Measurements from ENCODE around the gene PKMYT1.

The PKMYT1 gene

DNA sequence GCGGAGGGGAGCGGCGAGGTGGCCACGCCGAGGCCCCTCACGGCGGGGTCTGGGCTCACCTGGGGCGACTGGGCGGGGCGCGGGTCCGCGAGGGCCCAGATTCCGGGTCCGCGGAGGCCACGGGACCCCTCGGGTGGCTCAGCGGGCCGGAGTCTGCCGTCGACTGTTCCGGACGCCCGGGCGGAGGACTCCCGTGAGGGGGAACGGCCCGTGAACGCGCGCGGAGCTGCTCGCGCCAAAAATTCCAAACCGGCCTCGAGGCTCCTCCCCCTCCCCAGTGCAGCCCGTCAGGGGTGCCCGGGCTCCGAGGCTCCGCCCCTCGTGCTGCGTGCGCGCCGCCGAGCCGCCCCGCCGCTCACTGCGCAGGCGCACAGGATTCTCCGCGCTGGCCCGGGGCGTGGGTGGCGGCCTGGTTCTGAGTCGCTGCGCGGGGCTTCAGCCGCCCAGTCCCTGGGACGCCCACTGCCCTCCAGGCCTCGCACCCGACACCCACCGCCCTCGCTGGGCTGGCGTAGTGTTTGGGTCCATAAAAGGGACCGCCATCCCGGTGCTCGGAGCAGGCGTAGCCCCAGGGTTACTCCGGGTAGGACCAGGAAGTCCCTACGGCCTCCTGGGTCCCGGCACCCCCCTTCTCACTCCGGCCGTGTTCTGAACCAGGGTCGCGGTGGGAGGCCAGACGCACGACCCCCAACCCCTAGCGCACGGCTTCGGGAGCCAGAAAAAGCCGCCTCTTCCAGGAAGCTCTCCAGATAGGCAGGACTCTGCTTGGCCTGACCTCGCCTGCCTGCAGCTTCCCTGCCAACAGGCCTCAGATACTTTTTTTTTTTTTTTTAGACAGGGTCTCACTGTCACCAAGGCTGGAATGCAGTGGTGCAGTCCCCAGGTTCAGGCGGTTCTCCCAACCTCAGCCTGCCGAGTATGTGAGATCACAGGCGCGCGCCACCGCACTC lies at the start of gene PKMYT1:
Gene PKMYT1 (minus strand): TSS at position 220 of the 950 bp plus-strand sequence. CDS start 789 bp downstream, outside the sequence.
- DNase-seq: peak; percentile 95

- DNase-seq: peak; percentile 39
These were observed 49.4 kb upstream of the PKMYT1 start for GRCh38 chr16:3029491-3030221.

DNA sequence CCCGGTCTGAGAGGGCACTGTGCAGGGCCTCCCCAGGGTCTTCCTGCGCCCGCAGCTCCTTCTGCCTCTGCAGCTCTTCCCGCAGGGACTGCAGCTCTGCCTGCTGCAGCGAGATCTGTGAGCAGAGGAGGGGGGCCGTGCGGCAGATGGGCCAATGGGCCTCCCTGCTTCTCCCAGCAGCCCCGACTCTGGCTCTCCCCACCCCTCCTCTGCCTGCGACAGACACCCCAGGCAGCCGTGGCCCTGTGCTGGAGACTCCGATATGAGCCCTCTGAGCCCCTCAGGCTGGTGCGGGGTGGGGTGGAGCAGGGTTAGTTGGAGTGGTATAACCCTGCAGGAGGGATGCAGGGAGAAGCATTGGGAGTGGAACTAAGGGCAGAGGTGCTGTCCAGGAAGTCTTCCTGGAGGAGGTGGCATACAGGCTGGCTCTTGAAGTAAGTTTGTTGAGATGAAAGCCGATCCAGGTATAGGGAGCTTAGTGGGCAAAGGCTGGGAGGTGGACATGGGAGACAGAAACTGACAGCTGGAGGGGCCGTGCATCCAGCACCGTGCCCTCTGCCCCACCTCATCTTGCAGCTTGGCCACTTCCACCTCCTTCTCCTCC lies 48.6 kb upstream of the PKMYT1 start:
- peak; percentile 46 for DNase-seq

- DNase-seq: peak; percentile 93
These were observed 47.9 kb upstream of the PKMYT1 start for GRCh38 chr16:3027983-3028715.

DNA sequence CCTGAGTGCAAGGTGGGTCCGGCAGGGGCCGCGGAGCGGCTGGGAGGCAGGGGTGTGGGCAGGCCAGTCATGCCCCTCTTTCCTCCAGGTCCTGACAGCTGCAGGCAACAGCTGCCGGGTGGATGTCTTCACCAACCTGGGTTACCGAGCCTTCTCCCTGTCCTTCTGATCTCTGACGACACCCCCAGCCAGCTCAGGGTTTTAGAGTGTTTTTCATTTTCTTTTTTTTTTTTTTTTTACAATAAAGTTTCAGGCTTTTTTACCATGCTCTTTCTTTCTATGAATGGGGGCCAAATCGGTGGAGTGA lies 47.2 kb upstream of the PKMYT1 start:
- no peak for DNase-seq

- DNase-seq: no peak
These were observed 46.6 kb upstream of the PKMYT1 start for GRCh38 chr16:3026609-3027488.

- DNase-seq: no peak
These were observed 45.7 kb upstream of the PKMYT1 start for GRCh38 chr16:3026003-3026378.

DNA sequence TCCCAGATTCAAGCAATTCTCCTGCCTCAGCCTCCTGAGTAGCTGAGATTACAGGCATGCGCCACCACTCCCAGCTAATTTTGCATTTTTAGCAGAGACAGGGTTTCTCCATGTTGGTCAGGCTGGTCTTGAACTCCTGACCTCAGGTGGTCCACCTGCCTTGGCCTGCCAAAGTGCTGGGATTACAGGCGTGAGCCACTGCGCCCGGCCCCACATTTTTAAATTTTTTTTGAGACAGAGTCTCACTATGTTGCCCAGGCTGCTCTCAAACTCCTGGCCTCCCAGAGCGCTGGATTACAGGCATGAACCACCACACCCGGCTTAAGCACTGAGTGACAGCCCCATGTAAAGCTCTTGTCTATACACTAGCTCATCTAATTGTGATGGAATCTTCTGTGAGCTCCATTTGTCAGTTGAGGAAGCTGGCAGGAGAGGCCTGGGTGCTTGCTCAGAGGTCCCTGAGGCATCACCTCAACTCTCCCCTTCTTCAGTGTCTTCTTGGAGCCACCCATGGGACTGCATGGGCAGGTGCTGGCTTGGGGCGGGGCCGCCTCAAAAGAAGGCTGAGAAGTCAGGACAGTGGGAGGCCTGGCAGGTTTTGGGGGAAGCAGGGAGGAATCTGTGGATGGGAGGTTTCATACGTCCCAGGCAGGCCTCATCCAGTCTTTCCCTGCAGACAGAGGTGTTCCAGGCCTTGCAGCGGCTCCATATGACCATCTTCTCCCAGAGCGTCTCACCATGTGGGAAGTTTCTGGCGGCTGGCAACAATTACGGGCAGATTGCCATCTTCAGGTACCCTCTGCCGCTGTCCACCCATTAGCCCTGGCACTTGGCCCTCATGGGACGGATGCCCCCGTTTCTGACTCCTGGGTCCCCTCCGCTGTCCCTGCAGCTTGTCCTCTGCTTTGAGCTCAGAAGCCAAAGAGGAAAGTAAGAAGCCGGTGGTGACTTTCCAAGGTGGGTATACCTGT lies 45.1 kb upstream of the PKMYT1 start:
- no peak for DNase-seq

DNA sequence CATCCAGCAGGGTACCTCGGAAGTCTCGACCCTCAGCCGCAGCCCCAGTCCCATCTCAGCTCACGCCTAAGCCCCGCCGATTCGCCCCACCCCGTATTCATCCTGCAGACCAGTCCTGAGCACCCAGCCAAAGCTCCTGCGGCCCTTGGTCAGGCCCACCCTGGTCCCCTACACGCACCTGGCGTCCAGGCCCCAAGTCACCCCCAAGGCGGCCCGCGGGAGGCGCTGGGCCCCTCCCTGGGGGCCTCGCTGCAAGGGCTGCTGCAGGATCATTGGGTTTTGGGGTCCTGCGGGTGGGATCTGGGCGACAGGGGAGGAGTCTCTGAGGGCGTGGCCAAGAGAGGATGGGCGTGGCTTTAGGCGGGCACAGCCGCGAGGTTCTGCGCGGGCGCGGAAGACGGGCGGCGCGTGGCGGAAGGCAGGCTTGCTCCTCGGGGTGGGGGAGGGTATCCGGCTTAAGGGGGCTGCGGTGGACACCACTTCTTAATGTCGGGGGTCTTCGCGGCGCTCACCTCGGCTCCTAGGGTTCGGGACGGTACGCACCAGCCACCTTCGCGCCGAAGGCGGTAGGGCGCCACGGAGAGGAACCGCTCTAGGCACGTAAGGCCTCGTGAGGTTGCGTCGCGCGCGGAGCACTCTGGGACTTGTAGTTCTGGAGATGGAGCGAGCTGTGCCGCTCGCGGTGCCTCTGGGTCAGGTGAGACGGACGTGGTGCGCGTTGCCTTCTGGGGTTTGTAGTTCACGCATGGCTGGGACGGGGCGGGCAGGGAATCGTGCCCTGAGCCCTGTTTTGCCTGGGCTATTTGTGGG lies 43.6 kb upstream of the PKMYT1 start, which contains the start of the genes HCFC1R1 and THOC6:
Gene HCFC1R1 (minus strand): TSS at position 274 of the 810 bp plus-strand sequence. CDS start 1 bp downstream, at position 273.
Gene THOC6 (plus strand): TSS at position 367 of the 810 bp plus-strand sequence. CDS start 292 bp downstream, at position 659.
- peak; percentile 99 for DNase-seq

DNA sequence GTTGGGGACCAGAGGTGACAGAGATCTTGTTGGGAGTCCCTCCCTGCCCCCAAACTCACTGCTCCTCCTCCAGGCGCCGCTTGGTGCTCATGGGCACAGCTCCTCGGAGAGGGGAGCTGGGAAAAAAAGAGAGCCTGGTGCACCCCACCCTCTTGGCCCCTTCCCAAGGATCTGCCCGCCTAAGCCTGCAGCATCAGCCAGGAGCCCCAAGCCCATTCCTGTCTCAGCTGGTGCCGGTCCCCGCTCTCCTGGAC lies 43.1 kb upstream of the PKMYT1 start:
- no peak for DNase-seq

- no peak for DNase-seq
These were observed 42.6 kb upstream of the PKMYT1 start for GRCh38 chr16:3022684-3023414.

DNA sequence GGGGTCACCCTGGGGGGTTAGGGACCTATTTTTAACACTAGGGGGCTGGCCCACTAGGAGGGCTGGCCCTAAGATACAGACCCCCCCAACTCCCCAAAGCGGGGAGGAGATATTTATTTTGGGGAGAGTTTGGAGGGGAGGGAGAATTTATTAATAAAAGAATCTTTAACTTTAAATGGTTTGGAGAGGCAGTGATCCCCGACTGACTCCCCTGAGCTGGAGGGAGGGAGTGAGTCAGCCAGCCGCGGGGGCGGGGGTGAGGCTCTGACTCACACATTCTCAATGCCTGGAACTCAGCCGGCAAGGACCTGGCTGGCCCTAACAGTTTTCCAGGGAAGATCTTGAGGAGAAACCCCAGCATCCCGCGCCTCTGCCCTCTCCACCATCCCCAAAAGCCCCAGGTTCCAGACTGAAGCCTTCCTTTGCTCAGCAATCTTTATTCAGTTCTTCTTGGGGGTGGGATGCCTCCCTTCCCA lies 42.0 kb upstream of the PKMYT1 start:
- peak; percentile 78 for DNase-seq

DNA sequence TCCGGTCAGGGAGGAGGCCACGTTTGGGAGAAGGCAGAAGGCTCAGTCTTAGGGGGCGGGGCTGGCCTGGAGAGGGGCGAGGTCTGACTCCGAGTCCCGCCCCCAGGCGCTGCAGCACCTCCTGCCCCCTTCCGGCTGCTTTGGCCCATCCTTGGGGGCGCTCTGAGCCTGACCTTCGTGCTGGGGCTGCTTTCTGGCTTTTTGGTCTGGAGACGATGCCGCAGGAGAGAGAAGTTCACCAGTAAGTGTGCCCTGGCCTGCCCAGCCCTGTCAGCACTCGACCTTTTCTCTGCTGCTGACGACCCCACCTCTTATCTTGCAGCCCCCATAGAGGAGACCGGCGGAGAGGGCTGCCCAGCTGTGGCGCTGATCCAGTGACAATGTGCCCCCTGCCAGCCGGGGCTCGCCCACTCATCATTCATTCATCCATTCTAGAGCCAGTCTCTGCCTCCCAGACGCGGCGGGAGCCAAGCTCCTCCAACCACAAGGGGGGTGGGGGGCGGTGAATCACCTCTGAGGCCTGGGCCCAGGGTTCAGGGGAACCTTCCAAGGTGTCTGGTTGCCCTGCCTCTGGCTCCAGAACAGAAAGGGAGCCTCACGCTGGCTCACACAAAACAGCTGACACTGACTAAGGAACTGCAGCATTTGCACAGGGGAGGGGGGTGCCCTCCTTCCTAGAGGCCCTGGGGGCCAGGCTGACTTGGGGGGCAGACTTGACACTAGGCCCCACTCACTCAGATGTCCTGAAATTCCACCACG lies 41.4 kb upstream of the PKMYT1 start:
- peak; percentile 81 for DNase-seq

- no peak for DNase-seq
These were observed 40.6 kb upstream of the PKMYT1 start for GRCh38 chr16:3020604-3021448.

GRCh38 chr16:3020247-3020603 lies 40.0 kb upstream of the PKMYT1 start, which contains the start of gene TNFRSF12A:
TSS of gene TNFRSF12A (plus strand) at chr16:3020368. CDS start at chr16:3020398, 30 bp downstream.
- peak; percentile 89 for DNase-seq

DNA sequence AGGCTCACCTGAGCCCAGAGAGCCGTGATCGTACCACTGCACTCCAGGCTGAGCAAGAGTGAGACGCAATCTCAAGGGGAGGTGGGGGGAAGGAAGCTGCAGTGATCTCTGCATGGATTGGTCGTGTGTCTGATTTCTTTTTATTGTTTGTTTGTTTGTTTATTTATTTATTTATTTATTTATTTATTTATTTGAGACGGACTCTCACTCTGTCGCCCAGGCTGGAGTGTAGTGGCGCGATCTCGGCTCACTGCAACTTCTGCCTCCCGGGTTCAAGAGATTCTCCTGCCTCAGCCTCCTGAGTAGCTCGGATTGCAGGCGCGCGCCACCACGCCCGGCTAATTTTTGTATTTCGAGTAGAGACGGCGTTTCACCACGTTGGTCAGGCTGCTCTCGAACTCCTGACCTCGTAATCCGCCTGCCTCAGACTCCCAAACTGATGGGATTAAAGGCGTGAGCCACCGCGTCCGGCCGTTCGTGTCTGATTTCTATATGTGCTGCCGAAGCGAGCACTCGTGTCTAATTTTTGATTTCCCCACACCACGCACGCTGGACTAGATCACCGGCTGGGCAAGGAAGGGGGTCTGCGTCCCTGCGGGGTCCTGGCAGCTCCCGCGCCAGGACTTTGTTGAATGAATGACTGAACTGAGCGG lies 39.5 kb upstream of the PKMYT1 start:
- DNase-seq: no peak
